K562 (cell line): ENCODE measurements around the gene AGPAT3.

ENCODE experiments used
- POLR2A ChIP-seq: fragments of 450-650 bp; conservative IDR thresholded peaks from 2 replicates; pipeline ENCODE4 v1.6.1; 2016
- TF ChIP-seq, protein P1 (sequence below), 3 experiments: IDR thresholded peaks in 2 of 3; conservative IDR thresholded peaks in 1 of 3; 2 replicates each; pipeline ENCODE4 v1.5.1; 2011 to 2012; ENCODE audit warnings: low read length in 3 of 3, mild to moderate bottlenecking in 3 of 3, control low read depth in 2 of 3, improper control_type of control experiment in 1 of 3, inconsistent platforms in 1 of 3, low read depth in 1 of 3, mixed read lengths in 1 of 3, moderate library complexity in 1 of 3; ENCODE audit not compliant: insufficient read depth in 2 of 3

GRCh38 chr21:43973634-43973955 is 108.6 kb downstream of the AGPAT3 start:
- TF ChIP-seq, protein P1, sequence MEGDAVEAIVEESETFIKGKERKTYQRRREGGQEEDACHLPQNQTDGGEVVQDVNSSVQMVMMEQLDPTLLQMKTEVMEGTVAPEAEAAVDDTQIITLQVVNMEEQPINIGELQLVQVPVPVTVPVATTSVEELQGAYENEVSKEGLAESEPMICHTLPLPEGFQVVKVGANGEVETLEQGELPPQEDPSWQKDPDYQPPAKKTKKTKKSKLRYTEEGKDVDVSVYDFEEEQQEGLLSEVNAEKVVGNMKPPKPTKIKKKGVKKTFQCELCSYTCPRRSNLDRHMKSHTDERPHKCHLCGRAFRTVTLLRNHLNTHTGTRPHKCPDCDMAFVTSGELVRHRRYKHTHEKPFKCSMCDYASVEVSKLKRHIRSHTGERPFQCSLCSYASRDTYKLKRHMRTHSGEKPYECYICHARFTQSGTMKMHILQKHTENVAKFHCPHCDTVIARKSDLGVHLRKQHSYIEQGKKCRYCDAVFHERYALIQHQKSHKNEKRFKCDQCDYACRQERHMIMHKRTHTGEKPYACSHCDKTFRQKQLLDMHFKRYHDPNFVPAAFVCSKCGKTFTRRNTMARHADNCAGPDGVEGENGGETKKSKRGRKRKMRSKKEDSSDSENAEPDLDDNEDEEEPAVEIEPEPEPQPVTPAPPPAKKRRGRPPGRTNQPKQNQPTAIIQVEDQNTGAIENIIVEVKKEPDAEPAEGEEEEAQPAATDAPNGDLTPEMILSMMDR (IDR thresholded peaks at IDR 0.05 in 2 of 3, conservative IDR thresholded peaks at IDR 0.05 in 1 of 3; ENCODE audit: insufficient read depth in 2 of 3, low read depth in 1 of 3, low read length in 3 of 3): no peak
- no peak for TF ChIP-seq POLR2A
